GM21723 (cell line): Measurements from ENCODE around the gene METTL23.

Experiments used
- ATAC-seq: cut with Tn5 transposase; IDR thresholded peaks from one replicate; pipeline ENCODE4 v1.9.1; 2021; ENCODE audit warnings: mild to moderate bottlenecking, moderate library complexity; ENCODE audit not compliant: unreplicated experiment

METTL23 gene

GRCh38 chr17:76726776-76727718 is at the start of gene METTL23:
Gene METTL23 (plus strand): TSS chr17:76726839. CDS start chr17:76729711, 2,872 bp downstream.
- ATAC-seq = peak; percentile 52

GRCh38 chr17:76677406-76677805 is 49.2 kb upstream of the METTL23 start:
- no peak for ATAC-seq

- no peak for ATAC-seq
Measured at GRCh38 chr17:76678330-76678729, 48.3 kb upstream of the METTL23 start.

GRCh38 chr17:76679239-76679638 is 47.4 kb upstream of the METTL23 start:
- ATAC-seq = no peak

- no peak for ATAC-seq
Measured at GRCh38 chr17:76681222-76682137, 45.2 kb upstream of the METTL23 start.

GRCh38 chr17:76682296-76682695 is 44.3 kb upstream of the METTL23 start:
- ATAC-seq = no peak

- no peak for ATAC-seq
Measured at GRCh38 chr17:76683011-76683755, 43.5 kb upstream of the METTL23 start.

- no peak for ATAC-seq
Measured at GRCh38 chr17:76683921-76684745, 42.5 kb upstream of the METTL23 start.

- ATAC-seq = no peak
Measured at GRCh38 chr17:76684756-76685155, 41.9 kb upstream of the METTL23 start.

- no peak for ATAC-seq
Measured at GRCh38 chr17:76685366-76685765, 41.3 kb upstream of the METTL23 start.

- ATAC-seq = no peak
Measured at GRCh38 chr17:76685846-76686245, 40.8 kb upstream of the METTL23 start.

GRCh38 chr17:76686538-76687297 is 39.9 kb upstream of the METTL23 start:
- ATAC-seq = no peak

- ATAC-seq = no peak
Measured at GRCh38 chr17:76687298-76688164, 39.1 kb upstream of the METTL23 start.

GRCh38 chr17:76688165-76688622 is 38.4 kb upstream of the METTL23 start:
- ATAC-seq = no peak

GRCh38 chr17:76689859-76690258 is 36.8 kb upstream of the METTL23 start:
- no peak for ATAC-seq

GRCh38 chr17:76690596-76691280 is 35.9 kb upstream of the METTL23 start:
- ATAC-seq = no peak

GRCh38 chr17:76691379-76692191 is 35.1 kb upstream of the METTL23 start:
- ATAC-seq = no peak
